ENCODE data around the gene HOXB2. TPM values are rescaled to one million over a fixed set of nuclear protein-coding genes. Genes with fewer than 3 reads are reported as not detected.

Gene HOXB2
- total and polyA plus RNA-seq, 9 of the 15 experiments (the other 6 are each of a cell fraction or from before 2014, with no cell fraction given): 2.1 to 97.7 (median 21.2) TPM

DNA sequence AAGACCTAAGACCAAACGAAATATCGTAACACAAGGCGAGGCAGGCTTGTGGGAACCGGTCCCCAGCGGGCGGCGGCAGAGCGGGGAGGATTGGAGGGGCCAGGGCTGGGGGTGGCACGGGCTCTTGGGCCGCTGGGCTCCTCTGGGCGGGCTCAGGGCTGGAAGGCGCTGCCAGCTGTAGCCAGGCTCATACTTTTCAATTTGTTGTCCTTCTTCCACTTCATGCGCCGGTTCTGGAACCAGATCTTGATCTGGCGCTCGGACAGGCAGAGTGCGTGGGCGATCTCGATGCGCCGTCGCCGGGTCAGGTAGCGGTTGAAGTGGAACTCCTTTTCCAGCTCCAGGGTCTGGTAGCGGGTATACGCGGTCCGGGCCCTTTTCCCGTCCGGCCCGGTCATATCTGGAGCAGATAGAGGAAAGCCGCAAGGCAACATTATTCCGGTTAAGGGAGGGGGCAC lies 47.2 kb upstream of the HOXB2 start:
- Histone ChIP-seq H3K36me3 (ENCODE audit: control insufficient read depth, insufficient read depth, low read length) (no peaks in the 10 kb centered on the region; the same call in 2 of the 3 replicates), H3K9ac (ENCODE audit: insufficient read depth in 1 of 2, low read depth in 2 of 2, low read length in 2 of 2) (no peak overlapping the region), H3K4me1 (replicated peaks in 1 of 2; ENCODE audit: control insufficient read depth in 2 of 2, insufficient read depth in 2 of 2, low read length in 2 of 2) (peaks cover 9 to 33% of the 10 kb centered on the region in 2 experiments; a peak in 3 of 5 replicates), H3K79me2 (ENCODE audit: control insufficient read depth, insufficient read depth, low read length) (no peaks in the 10 kb centered on the region), H3K27me3 (ENCODE audit: control insufficient read depth in 2 of 2, insufficient read depth in 2 of 2, low read length in 2 of 2) (no peaks in the 10 kb centered on the region), H2AFZ (ENCODE audit: low read depth, low read length) (no peak overlapping the region), H4K20me1 (replicated peaks; ENCODE audit: control insufficient read depth, insufficient read depth, low read length) (no peaks in the 10 kb centered on the region), H3K27ac (ENCODE audit: extremely low read depth, low read depth, low read length) (no peak overlapping the region), H3K9me1 (ENCODE audit: control insufficient read depth, insufficient read depth, low read length) (no peaks in the 10 kb centered on the region), H3K4me2 (ENCODE audit: insufficient read depth, low read length) (no peak overlapping the region), H3K4me3 (no peak overlapping the region), H3K9me3 (replicated peaks; ENCODE audit: control insufficient read depth, insufficient read depth, low read depth, low read length) (no peaks in the 10 kb centered on the region)
- ATAC-seq (no peak), DNase-seq (ENCODE audit: extremely low read depth in 1 of 4, low spot score in 3 of 4) (no peak), FAIRE-seq (no peak)
- intact Hi-C loops (cut with micrococcal nuclease): no loop called here
- TF ChIP-seq, protein P1, sequence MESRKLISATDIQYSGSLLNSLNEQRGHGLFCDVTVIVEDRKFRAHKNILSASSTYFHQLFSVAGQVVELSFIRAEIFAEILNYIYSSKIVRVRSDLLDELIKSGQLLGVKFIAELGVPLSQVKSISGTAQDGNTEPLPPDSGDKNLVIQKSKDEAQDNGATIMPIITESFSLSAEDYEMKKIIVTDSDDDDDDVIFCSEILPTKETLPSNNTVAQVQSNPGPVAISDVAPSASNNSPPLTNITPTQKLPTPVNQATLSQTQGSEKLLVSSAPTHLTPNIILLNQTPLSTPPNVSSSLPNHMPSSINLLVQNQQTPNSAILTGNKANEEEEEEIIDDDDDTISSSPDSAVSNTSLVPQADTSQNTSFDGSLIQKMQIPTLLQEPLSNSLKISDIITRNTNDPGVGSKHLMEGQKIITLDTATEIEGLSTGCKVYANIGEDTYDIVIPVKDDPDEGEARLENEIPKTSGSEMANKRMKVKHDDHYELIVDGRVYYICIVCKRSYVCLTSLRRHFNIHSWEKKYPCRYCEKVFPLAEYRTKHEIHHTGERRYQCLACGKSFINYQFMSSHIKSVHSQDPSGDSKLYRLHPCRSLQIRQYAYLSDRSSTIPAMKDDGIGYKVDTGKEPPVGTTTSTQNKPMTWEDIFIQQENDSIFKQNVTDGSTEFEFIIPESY (CRISPR knock-in tag; IDR thresholded peaks at IDR 0.05): peak; percentile 89
- TF ChIP-seq ZNF644 (tag; IDR thresholded peaks at IDR 0.05; ENCODE audit: low read depth): no peak
- BruUV-seq (replicated peaks): no TSS peak
- in situ Hi-C loops (cut with MboI): loop anchor here (5.0 kb wide), 1 partner anchor 255 kb away; no protein-coding TSS in a partner anchor
- POLR2A ChIA-PET: interaction anchor here (0.9 to 3.7 kb wide), 4 partner anchors 9 to 430 kb away, joined by 3 to 12 read pairs (median 4); no protein-coding TSS in a partner anchor
- CTCF ChIA-PET (ENCODE audit: low intra/inter-chr PET ratio): interaction anchor here (0.7 to 2.8 kb wide), 2 partner anchors 256 to 580 kb away, joined by 3 to 19 read pairs; no protein-coding TSS in a partner anchor
- 94% methylated on average over 21 of the region's 33 CpGs for WGBS (ENCODE audit: insufficient coverage, low coverage, missing lambda C conversion rate)
